Adrenal gland (tissue), 5 donors: Measurements from ENCODE around the gene TAB2.

ENCODE experiments used
- CTCF ChIP-seq, 6 experiments: fragments of 450-650 bp in 4 of 6; fragments of 200-600 bp in 2 of 6; sonication (generic) in 1 of 6; IDR thresholded peaks; 1 replicate in 5 of 6; 2 replicates in 1 of 6; pipeline versions ENCODE4 v1.5.1 to v1.8.0; 2016 to 2021; ENCODE audit warnings: antibody characterized with exemption in 6 of 6, mild to moderate bottlenecking in 2 of 6, moderate library complexity in 1 of 6
- POLR2A ChIP-seq, 2 donors: fragments of 450-650 bp; IDR thresholded peaks; one replicate each; pipeline ENCODE4 v1.6.1; 2017; ENCODE audit warnings: antibody characterized with exemption in 2 of 2, mild to moderate bottlenecking in 2 of 2, moderate library complexity in 1 of 2
- donor health status: DM: no; HTN: no; CAD: no.

DNA sequence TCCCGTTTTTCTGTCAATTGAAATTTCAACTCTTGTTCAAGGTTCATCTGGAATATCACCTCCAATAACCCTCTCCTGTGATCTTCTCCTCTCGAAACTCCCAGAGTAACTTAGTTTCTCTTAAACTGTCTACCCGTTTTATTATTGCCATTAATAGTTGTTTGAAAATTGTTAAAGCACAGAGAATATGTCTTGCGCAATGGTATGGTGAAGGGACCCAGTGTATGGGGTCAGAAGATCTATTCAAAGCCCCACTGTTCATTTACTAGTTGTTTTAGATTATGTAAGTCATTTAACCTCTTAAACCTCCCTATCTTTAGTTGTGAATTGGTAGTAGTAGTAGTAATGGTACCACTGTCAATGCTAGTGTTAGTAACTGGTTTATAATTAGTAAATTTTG, 6.2 kb upstream of the TAB2 start:
- TF ChIP-seq CTCF (IDR thresholded peaks at IDR 0.05) (no peak), POLR2A (IDR thresholded peaks at IDR 0.05) (no peak)
